H1 (cell line): ENCODE results near the gene TP53I3.

Source experiments
- CEBPB ChIP-seq: IDR thresholded peaks from 2 replicates; pipeline ENCODE4 v1.6.1; 2012; ENCODE audit warnings: low read depth, low read length
- CTCF ChIP-seq, 3 experiments: IDR thresholded peaks; 1 replicate in 2 of 3; 2 replicates in 1 of 3; pipeline versions ENCODE4 v1.5.1 to v1.6.1; 2011; ENCODE audit warnings: low read length in 3 of 3, mild to moderate bottlenecking in 3 of 3, inconsistent platforms in 2 of 3, low read depth in 1 of 3, moderate library complexity in 1 of 3; ENCODE audit not compliant: insufficient read depth in 1 of 3; ENCODE audit errors: control extremely low read depth in 1 of 3
- GABPA ChIP-seq: IDR thresholded peaks from 2 replicates; pipeline ENCODE4 v1.6.1; 2011; ENCODE audit warnings: mild to moderate bottlenecking, low read length, moderate library complexity, borderline replicate concordance; ENCODE audit not compliant: insufficient read depth
- JUND ChIP-seq: IDR thresholded peaks from 2 replicates; pipeline ENCODE4 v1.6.1; 2011; ENCODE audit warnings: mild to moderate bottlenecking, improper control_type of control experiment, low read length
- RAD21 ChIP-seq, 2 experiments: IDR thresholded peaks in 1 of 2; conservative IDR thresholded peaks in 1 of 2; 2 replicates each; pipeline ENCODE4 v1.6.1; 2011; ENCODE audit warnings: low read depth in 2 of 2, low read length in 2 of 2, improper control_type of control experiment in 1 of 2, inconsistent platforms in 1 of 2, mild to moderate bottlenecking in 1 of 2, moderate library complexity in 1 of 2
- TAF1 ChIP-seq: IDR thresholded peaks from 2 replicates; pipeline ENCODE4 v1.6.1; 2011; ENCODE audit warnings: mild to moderate bottlenecking, low read depth, low read length

GRCh38 chr2:24040511-24040910 is 44.1 kb downstream of the TP53I3 start:
- TF ChIP-seq CEBPB (no peak), CTCF (IDR thresholded peaks at IDR 0.05; ENCODE audit: control extremely low read depth in 1 of 3, insufficient read depth in 1 of 3, low read depth in 1 of 3, low read length in 3 of 3) (no peak), TAF1 (no peak), GABPA (no peak), JUND (no peak), RAD21 (IDR thresholded peaks at IDR 0.05 in 1 of 2, conservative IDR thresholded peaks at IDR 0.05 in 1 of 2; ENCODE audit: low read depth in 2 of 2, low read length in 2 of 2) (no peak)
